SK-N-SH treated with all-trans-retinoic acid at 6 μM for 48 hours (cell line): Measurements from ENCODE around the gene GMPPB.

Experiments
- ATAC-seq: fragments of 200-7000 bp; cut with Tn5 transposase; 3 replicates; pipeline ENCODE4 v1.9.1; 2020; ENCODE audit warnings: mild to moderate bottlenecking, moderate library complexity
- BACH2 ChIP-seq: fragments of 250-450 bp; sonication (Bioruptor Pico); IDR thresholded peaks from 2 replicates; pipeline ENCODE4 v1.9.0; 2021; ENCODE audit warnings: mild to moderate bottlenecking, borderline replicate concordance
- ESRRG ChIP-seq: fragments of 250-450 bp; sonication (Bioruptor Pico); IDR thresholded peaks from 2 replicates; pipeline ENCODE4 v1.6.1; 2021; ENCODE audit warnings: mild to moderate bottlenecking
- ISL1 ChIP-seq: fragments of 250-450 bp; sonication (Bioruptor Pico); IDR thresholded peaks from 2 replicates; pipeline ENCODE4 v2.1.2; 2022; ENCODE audit warnings: mild to moderate bottlenecking, moderate library complexity
- RARB ChIP-seq: fragments of 250-450 bp; sonication (Bioruptor Pico); IDR thresholded peaks from 2 replicates; pipeline ENCODE4 v1.8.0; 2021; ENCODE audit warnings: mild to moderate bottlenecking, moderate library complexity
- TCF4 ChIP-seq: fragments of 250-450 bp; sonication (Bioruptor Pico); IDR thresholded peaks from 2 replicates; pipeline ENCODE4 v1.8.0; 2021; ENCODE audit warnings: mild to moderate bottlenecking, moderate library complexity, borderline replicate concordance
- TOX ChIP-seq: fragments of 250-450 bp; sonication (Bioruptor Pico); IDR thresholded peaks from 2 replicates; pipeline ENCODE4 v1.8.0; 2021; ENCODE audit warnings: mild to moderate bottlenecking, moderate library complexity, borderline replicate concordance
- TSHZ2 ChIP-seq: fragments of 250-450 bp; sonication (Bioruptor Pico); IDR thresholded peaks from 2 replicates; pipeline ENCODE4 v1.5.0; 2020; ENCODE audit warnings: mild to moderate bottlenecking, moderate library complexity
- ZC3H10 ChIP-seq: fragments of 250-450 bp; sonication (Bioruptor Pico); IDR thresholded peaks from 2 replicates; pipeline ENCODE4 v1.5.1; 2021; ENCODE audit warnings: mild to moderate bottlenecking, moderate library complexity
- ZFP3 ChIP-seq: fragments of 250-450 bp; sonication (Bioruptor Pico); IDR thresholded peaks from 2 replicates; pipeline ENCODE4 v1.5.0; 2020; ENCODE audit warnings: mild to moderate bottlenecking, moderate library complexity
- ZNF565 ChIP-seq: fragments of 450-650 bp; formaldehyde crosslinking; conservative IDR thresholded peaks from 2 replicates; pipeline ENCODE4 v1.5.0; 2020; ENCODE audit warnings: low read depth, mild to moderate bottlenecking, moderate library complexity
- ZNF8 ChIP-seq: fragments of 450-650 bp; formaldehyde crosslinking; IDR thresholded peaks from 2 replicates; pipeline ENCODE4 v1.5.0; 2020; ENCODE audit warnings: mild to moderate bottlenecking, moderate library complexity
- TF ChIP-seq, protein P1 (sequence below): fragments of 250-450 bp; sonication (Bioruptor Pico); IDR thresholded peaks from 2 replicates; pipeline ENCODE4 v1.8.0; 2020; ENCODE audit warnings: mild to moderate bottlenecking, moderate library complexity, borderline replicate concordance
- TF ChIP-seq, protein P2 (sequence below): fragments of 250-450 bp; sonication (Bioruptor Pico); IDR thresholded peaks from 2 replicates; pipeline ENCODE4 v1.5.1; 2020; ENCODE audit warnings: low read depth, mild to moderate bottlenecking, moderate library complexity

GMPPB gene

DNA sequence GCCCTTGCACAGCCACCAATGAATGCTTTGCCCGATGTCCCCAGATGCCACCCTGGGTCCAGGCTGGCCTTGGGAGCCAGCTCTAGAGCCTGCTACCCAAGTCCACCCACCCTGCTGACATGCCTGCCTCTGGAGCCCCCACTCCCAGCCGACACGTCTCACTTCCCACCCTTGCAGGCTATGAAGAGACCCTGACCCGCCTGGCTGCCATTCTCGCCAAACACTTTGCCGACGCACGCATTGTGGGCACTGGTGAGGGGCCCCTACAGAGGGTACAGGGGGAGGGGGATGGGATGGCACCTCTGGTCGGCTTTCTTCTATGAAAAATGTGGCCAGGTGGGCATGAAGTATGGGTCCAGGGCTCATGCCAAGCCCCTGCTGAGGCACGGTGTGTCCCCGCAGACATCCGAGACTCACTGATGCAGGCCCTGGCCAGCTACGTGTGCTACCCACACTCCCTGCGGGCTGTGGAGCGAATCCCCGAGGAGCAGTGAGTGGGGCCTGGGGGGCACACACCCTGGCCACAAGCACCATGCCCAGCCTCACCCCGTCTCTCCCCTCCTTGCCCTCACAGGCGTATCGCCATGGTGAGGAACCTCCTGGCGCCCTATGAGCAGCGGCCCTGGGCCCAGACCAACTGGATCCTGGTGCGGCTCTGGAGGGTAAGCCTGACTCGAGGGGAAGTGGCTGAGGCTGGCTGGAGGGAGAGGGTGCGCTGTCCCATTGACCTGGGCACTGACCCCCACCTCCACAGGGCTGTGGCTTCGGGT, 10.2 kb downstream of the GMPPB start (continued):
- TF ChIP-seq, protein P1, sequence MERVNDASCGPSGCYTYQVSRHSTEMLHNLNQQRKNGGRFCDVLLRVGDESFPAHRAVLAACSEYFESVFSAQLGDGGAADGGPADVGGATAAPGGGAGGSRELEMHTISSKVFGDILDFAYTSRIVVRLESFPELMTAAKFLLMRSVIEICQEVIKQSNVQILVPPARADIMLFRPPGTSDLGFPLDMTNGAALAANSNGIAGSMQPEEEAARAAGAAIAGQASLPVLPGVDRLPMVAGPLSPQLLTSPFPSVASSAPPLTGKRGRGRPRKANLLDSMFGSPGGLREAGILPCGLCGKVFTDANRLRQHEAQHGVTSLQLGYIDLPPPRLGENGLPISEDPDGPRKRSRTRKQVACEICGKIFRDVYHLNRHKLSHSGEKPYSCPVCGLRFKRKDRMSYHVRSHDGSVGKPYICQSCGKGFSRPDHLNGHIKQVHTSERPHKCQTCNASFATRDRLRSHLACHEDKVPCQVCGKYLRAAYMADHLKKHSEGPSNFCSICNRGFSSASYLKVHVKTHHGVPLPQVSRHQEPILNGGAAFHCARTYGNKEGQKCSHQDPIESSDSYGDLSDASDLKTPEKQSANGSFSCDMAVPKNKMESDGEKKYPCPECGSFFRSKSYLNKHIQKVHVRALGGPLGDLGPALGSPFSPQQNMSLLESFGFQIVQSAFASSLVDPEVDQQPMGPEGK (CRISPR knock-in tag): no peak
- no peak for TF ChIP-seq TOX (CRISPR knock-in tag)
- TF ChIP-seq TSHZ2 (CRISPR knock-in tag): no peak
- TF ChIP-seq BACH2 (CRISPR knock-in tag): no peak
- TF ChIP-seq, all 23 proteins: peak for 0

GRCh38 chr3:49712631-49713317, 11.0 kb downstream of the GMPPB start:
- no peak for ATAC-seq
- no peak for TF ChIP-seq ISL1 (CRISPR knock-in tag)
- TF ChIP-seq, protein P2, sequence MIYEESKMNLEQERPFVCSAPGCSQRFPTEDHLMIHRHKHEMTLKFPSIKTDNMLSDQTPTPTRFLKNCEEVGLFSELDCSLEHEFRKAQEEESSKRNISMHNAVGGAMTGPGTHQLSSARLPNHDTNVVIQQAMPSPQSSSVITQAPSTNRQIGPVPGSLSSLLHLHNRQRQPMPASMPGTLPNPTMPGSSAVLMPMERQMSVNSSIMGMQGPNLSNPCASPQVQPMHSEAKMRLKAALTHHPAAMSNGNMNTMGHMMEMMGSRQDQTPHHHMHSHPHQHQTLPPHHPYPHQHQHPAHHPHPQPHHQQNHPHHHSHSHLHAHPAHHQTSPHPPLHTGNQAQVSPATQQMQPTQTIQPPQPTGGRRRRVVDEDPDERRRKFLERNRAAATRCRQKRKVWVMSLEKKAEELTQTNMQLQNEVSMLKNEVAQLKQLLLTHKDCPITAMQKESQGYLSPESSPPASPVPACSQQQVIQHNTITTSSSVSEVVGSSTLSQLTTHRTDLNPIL: no peak
- TF ChIP-seq ZNF8: no peak
- no peak for TF ChIP-seq TOX (CRISPR knock-in tag)
- no peak for TF ChIP-seq ZFP3 (CRISPR knock-in tag)
- no peak for TF ChIP-seq ZNF565
- no peak for TF ChIP-seq TCF4 (CRISPR knock-in tag)
- no peak for TF ChIP-seq ESRRG
- TF ChIP-seq RARB (CRISPR knock-in tag): no peak
- TF ChIP-seq, protein P1 (CRISPR knock-in tag): no peak

GRCh38 chr3:49712166-49712565, 11.6 kb downstream of the GMPPB start:
- ATAC-seq: no peak
- TF ChIP-seq ZC3H10 (no peak), ESRRG (no peak), TSHZ2 (CRISPR knock-in tag) (no peak), TOX (CRISPR knock-in tag) (no peak)
- TF ChIP-seq, protein P2: no peak
